Panc1 (cell line): ENCODE measurements around the gene PMFBP1.

Source experiments
- POLR2AphosphoS5 ChIP-seq: IDR thresholded peaks from 2 replicates; pipeline ENCODE4 v1.6.1; 2012; ENCODE audit warnings: mild to moderate bottlenecking, low read depth, low read length, moderate library complexity
- SIN3A ChIP-seq: IDR thresholded peaks from 2 replicates; pipeline ENCODE4 v1.6.1; 2012; ENCODE audit warnings: low read depth, mild to moderate bottlenecking, low read length, moderate library complexity, borderline replicate concordance; ENCODE audit not compliant: insufficient read depth
- TCF7L2 ChIP-seq: IDR thresholded peaks from 2 replicates; pipeline ENCODE4 v1.6.1; 2011; ENCODE audit warnings: mild to moderate bottlenecking, low read depth, low read length, inconsistent platforms
- TF ChIP-seq, protein P1 (sequence below): fragments of 450-650 bp; IDR thresholded peaks from 2 replicates; pipeline ENCODE4 v1.5.1; 2017; ENCODE audit warnings: mild to moderate bottlenecking

DNA sequence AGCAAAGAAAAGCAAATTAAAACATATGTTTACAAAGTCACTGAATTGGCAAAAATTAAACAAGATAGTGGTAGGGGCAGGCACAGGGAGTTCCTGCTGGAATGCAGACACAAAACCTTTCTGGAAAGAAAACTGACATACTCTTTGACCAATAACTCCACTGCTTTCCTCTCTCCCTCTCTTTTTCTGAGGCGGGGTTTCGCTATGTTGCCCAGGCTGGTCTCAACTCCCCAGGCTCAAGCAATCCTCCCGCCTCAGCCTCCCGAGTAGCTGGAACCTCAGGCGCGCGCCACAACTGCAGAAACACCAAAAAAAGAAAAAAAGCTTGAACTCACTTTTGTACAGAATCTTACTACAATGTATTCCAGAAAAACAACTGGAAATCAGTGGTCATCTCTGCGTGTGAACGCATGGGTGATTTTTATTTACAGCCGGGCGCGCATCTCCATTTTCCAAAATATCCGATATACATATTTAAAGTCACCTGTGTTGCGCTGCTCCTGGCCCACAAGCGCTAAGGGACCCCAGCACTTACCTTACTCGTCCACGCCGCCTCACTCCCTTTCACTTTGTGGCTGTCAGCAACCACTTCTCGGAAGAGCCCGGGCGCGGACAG, 79.0 kb downstream of the PMFBP1 start:
- TF ChIP-seq, protein P1, sequence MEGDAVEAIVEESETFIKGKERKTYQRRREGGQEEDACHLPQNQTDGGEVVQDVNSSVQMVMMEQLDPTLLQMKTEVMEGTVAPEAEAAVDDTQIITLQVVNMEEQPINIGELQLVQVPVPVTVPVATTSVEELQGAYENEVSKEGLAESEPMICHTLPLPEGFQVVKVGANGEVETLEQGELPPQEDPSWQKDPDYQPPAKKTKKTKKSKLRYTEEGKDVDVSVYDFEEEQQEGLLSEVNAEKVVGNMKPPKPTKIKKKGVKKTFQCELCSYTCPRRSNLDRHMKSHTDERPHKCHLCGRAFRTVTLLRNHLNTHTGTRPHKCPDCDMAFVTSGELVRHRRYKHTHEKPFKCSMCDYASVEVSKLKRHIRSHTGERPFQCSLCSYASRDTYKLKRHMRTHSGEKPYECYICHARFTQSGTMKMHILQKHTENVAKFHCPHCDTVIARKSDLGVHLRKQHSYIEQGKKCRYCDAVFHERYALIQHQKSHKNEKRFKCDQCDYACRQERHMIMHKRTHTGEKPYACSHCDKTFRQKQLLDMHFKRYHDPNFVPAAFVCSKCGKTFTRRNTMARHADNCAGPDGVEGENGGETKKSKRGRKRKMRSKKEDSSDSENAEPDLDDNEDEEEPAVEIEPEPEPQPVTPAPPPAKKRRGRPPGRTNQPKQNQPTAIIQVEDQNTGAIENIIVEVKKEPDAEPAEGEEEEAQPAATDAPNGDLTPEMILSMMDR = no peak
- TF ChIP-seq TCF7L2 (no peak), POLR2AphosphoS5 (no peak), SIN3A (0 out of 2 replicates have a peak, but pooled peaks have one; percentile 12)
